Activated CD8-positive, alpha-beta memory T cell treated with anti-CD3 and anti-CD28 coated beads, Interleukin-2, amount 50 U/mL, for 24 hours (primary cell): ENCODE results near the gene SH3PXD2B.
"Not testable (repeated sequence)": the region's sequence is repeated elsewhere in the genome, so short reads cannot be mapped to it uniquely, and the experiment has no call there.

Source experiments
- DNase-seq: peaks from one replicate; pipeline ENCODE4 v3.0.0-alpha.2; 2020; ENCODE audit errors: extremely low read depth

SH3PXD2B gene

GRCh38 chr5:172485511-172486202 lies 31.3 kb upstream of the SH3PXD2B start:
- no peak for DNase-seq

- no peak for DNase-seq
Measured at GRCh38 chr5:172484664-172485063, 30.3 kb upstream of the SH3PXD2B start.

DNA sequence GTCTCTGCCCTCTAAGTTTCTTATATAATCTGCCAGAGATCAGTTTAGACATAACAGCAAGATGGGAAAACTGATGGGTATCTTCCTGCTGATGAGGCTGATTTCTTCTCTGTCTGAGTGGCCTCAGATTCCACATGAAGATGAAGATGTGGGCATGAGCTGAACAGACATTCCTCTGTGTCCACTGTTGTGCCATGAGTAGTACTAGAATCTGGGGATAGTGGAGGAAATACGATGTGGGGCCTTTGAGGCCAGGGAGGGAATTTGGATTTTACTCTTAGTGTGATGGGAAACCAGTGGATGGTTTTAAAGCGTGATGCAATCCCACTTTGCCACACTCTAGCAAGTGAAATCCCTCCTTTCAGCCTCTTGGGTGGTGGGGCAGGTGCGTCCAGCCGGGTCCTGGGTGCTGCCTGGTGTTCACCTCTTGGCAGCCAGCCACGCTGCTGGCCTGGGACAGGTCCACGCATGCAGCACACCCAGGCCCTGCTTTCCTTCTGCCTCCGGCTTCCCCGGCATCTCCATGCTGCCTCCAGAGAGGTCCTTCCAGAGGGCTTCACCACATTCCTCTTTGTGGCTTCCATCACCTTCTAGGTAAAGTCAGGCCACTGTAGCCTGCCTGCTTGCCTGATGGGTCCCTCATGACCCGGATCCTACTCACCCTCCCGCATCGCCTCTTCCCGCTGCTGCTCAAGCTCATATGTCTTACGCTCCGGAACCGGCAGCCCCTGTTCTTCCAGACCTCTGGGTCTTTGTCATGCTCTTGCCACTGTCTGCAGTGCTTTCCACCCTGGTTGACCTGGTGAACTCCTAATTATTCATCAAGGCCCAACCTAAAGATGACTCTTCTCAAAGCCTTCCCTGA lies 28.1 kb upstream of the SH3PXD2B start:
- DNase-seq = no peak

- no peak for DNase-seq
Measured at GRCh38 chr5:172481011-172481800, 26.9 kb upstream of the SH3PXD2B start.

GRCh38 chr5:172479784-172480115 lies 25.4 kb upstream of the SH3PXD2B start:
- DNase-seq = no peak

GRCh38 chr5:172479034-172479783 lies 24.9 kb upstream of the SH3PXD2B start:
- DNase-seq = peak; percentile 19

- not testable (repeated sequence) for DNase-seq
Measured at GRCh38 chr5:172478695-172479033, 24.3 kb upstream of the SH3PXD2B start.

GRCh38 chr5:172478256-172478655 lies 23.9 kb upstream of the SH3PXD2B start:
- no peak for DNase-seq

DNA sequence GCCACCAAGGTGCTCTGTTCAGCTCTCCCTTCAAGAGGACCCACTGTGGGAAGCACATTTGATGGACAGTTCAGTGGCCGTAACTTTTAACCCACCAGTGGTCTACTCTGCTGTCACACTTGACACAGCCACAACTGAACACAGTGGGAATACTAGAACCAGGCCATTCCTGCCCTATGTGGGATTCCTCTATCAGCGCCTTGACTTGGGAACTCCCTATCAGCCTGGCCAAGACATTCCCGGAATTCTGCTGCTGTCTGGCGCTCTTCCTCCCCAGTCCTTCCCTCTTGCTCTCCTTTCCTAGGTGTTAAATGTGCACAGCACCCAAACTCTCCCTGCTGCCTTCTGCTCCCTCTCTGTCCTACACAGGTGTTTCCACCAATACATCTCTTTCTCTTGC lies 23.1 kb upstream of the SH3PXD2B start:
- DNase-seq = no peak

GRCh38 chr5:172474293-172474692 lies 20.0 kb upstream of the SH3PXD2B start:
- DNase-seq = no peak

DNA sequence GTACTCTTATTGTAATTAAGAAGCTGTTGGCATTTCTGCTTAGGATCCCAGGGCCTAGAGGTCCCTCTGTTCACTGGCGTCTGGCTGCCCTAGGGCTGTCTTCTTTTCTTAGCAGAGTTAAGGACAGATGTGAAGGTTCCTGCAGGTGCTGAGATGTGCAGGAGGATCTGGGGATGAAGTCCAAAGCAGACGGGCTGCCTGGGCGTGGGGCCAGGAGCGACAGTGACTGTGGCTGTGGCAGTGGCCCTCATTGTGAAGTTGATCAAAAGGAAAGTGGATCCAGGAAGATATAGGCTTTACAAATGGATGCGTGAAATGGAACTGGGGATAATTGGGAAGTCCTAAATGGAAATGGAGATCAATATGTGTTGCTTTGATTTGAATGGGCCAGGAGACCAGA lies 19.1 kb upstream of the SH3PXD2B start:
- DNase-seq = no peak

- no peak for DNase-seq
Measured at GRCh38 chr5:172469697-172470096, 15.4 kb upstream of the SH3PXD2B start.

DNA sequence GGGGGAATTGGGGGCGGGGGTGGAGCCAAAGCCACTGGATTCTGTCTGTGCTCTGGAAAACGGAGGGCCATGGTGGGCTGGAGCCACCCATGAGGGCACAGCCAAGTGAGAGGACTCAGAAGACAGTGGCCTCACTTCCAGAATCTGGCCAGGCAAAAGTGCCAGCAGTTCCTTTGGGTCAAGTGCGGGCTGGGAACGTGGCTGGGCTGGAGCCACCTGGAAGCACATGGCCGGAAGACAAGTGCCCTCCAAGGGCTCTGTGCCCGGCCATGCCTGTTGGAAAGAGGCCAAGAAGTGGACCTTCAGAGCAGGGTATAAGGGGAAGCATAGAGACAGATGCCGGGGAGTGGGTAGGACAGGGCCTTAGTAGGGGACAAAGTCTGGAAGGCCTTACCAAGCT lies 11.7 kb upstream of the SH3PXD2B start:
- DNase-seq = no peak

GRCh38 chr5:172463031-172463430 lies 8.7 kb upstream of the SH3PXD2B start:
- no peak for DNase-seq

DNA sequence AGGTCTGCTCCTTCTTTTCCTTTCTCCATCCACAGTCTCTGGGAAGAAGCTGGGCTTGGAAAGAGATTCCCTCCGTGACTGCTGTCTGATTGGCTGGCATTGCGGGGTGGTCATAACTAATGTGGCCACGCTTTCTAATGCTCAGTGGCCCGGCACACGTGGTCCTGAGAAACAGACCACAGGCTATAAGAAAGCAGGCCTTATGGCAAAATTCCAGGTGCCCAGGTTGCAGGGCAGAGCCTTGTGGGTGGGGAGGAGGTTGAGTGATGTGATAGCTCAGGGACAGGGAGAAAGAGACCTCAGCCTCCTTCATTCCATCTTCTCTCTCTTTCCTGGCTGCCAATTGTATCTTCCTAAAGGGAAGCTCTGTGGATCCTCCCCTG lies 5.4 kb upstream of the SH3PXD2B start:
- DNase-seq = no peak

DNA sequence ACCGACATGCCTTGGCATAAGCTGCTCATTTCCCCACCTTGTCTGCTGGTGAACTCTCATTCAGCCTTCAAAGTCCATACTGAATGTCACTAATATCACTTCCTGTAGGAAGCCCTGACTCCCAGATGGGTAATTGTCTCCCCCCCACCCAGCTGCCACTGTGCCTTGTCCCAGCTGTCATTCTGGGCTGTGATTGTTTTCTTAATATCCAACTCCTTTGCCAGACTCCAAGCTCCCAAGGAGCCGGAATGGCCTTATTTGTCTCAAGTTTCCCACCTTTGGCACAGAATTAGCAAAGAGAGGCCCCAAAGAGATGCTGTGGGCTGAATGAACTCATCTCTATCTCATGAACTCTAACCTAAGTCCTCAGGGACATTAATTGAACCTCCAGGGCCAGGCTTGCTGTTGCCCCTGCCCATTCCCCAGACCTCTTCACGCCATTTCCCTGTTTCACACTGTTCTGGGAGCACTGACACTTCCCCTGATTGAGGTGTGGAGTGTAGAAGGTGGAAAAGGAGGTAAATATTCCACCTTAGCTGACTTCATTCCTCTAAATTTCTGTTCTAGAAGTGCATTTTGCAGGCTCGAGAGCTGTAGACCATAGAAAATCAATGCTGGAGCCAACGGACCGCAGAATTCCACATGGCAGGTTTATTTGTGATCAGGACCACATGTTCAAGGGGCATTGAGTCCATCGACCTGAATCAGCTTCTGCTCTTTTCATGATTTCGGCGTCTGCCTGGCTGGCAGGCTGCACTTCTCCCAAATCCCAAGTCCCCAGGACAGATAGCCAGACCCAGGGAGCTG lies 4.9 kb upstream of the SH3PXD2B start:
- DNase-seq = no peak

DNA sequence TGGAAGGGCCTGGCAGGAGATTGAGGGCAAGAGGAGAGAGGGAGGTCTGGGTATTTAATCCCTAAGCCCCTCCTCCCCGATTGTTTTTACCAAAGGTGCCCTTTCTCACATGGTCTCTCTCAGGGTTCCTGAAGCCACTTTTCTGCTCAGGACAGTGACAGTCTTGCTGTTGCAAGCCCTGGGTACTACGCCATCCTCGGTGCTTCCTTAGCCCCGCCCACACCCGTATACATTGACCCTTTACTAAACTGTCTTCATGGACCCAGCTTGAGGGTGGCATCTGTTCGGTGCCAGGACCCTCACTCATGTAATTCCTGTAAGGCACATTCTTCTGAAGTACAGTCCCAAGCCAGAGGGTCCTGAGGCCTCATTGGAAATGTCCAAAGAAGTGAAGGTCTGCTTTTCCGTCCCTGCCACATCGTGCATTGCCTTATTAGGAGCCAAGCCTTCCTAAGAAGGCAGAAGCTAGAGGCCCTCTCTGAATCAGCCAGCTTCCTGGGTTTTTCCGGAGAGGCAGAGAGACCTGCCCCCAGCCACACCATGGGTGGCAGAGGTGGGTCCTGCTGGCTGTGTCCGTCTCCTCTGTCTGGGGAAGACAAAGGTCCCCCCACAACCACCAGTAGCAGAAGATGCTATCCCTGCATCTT lies 1.9 kb upstream of the SH3PXD2B start:
- no peak for DNase-seq

GRCh38 chr5:172455511-172456061 lies 1.3 kb upstream of the SH3PXD2B start:
- no peak for DNase-seq

- no peak for DNase-seq
Measured at GRCh38 chr5:172455087-172455381, 709 bp upstream of the SH3PXD2B start.

DNA sequence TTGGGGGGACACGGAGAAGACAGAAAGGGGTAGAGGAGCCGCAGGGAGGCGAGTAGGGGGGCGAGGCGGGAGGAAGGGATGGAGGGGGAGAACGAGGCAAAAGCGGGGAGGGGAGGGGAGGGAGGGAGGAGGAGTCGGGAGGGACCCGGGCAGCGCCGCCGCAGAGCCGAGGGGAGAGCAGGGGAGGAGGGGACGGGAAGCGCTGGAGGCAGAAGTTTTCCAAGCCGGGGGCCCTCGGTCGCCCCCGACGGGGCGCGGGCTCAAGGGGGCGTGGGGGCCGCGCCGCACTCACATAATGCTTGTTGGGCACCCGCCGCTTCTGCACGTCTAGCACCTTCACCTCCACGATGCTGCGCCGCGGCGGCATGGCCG lies 353 bp downstream of the SH3PXD2B start:
- no peak for DNase-seq
